Fibroblast of lung (primary cell): ENCODE data around the gene ZMYND19.

Experiments
- CTCF ChIP-seq, 2 donors: IDR thresholded peaks in 1 of 2; conservative IDR thresholded peaks in 1 of 2; 1 replicate in 1 of 2; 2 replicates in 1 of 2; pipeline ENCODE4 v1.5.1; 2011 to 2012; ENCODE audit warnings: low read length in 2 of 2, control low read depth in 1 of 2, inconsistent platforms in 1 of 2, low read depth in 1 of 2, mild to moderate bottlenecking in 1 of 2
- EZH2 ChIP-seq: IDR thresholded peaks from 2 replicates; pipeline ENCODE4 v1.5.1; 2012; ENCODE audit warnings: low read length, control low read depth, mild to moderate bottlenecking; ENCODE audit errors: missing control alignments

GRCh38 chr9:137592767-137593166, 2.5 kb upstream of the ZMYND19 start:
- TF ChIP-seq CTCF (conservative IDR thresholded peaks at IDR 0.05 in 1 of 2, IDR thresholded peaks at IDR 0.05 in 1 of 2; ENCODE audit: low read depth in 1 of 2, low read length in 2 of 2) (no peak), EZH2 (no peak)
